Myometrial cell (primary cell): ENCODE measurements around the gene GBP6. TPM values are rescaled to one million over a fixed set of nuclear protein-coding genes. Genes with fewer than 3 reads are reported as not detected.

Experiments
- total RNA-seq: library from RNA; depleted of rRNA; stranded (reverse); fragments of >200 nt; gene quantifications from 2 replicates; pipeline ENCODE4 v1.2.3, GENCODE V29; 2015

The GBP6 gene
- total RNA-seq: not detected in 2 replicates

DNA sequence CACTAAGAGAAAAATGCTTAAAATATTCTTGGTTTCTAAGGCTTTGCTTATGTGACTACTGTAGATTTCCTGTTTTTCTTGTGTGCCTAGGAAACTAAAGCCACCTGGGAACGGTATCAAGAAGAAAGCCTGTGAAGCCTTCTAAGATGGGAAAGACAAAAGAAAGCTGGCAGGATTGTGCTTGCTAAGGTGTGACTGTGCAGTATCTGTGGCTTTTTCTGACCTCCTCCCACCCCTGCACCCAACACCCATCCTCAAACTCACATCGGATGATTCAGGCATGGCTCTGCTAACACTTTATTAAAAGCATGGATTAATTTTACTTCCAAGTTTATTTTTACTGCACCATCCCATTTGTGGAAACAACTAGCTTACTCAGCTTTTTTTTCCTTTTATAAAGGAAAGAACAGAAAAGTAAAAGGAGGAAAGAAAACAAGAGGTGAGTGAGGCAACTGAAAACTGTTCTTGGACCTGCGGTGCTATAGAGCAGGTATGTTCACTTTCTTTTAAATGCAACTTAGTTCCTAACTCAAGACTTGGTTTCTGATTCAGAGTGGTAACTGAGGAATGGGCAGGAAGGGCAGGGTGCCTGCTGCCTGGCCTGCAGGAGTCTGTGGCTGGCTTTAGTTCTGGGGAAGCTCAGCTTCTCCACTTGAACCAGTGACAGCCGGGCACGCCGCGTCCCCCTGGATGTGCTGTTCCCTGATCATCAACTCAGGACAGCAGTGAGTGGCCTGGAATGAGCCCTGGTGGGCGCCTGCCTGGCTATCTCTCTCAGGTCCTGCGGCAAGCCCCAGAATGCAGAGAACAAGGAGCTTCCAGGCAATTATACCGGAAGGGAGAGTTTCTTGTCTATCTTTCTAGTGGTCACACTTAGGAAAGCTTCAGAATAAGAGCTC is at the start of gene GBP6:
GBP6 (plus strand) TSS at position 422 of the 899 bp plus-strand sequence. CDS start 4,493 bp downstream, outside the sequence.

Other genes with a start within 250 kb of the GBP6 start
- 31.7 and 37.5 TPM in 2 replicates for gene GBP2, start 237.9 kb upstream of the GBP6 start, total RNA-seq
- not detected in 2 replicates for gene GBP7, start 188.1 kb upstream of the GBP6 start, total RNA-seq
- 0.58 and 1.4 TPM in 2 replicates for gene GBP4, start 165.1 kb upstream of the GBP6 start, total RNA-seq
- gene GBP5, start 91.2 kb upstream of the GBP6 start, total RNA-seq: not detected in 2 replicates
- 2.0 and 3.2 TPM in 2 replicates for gene LRRC8B, start 160.8 kb downstream of the GBP6 start, total RNA-seq